ENCODE measurements around the gene GRIP2. TPM values are rescaled to one million over a fixed set of nuclear protein-coding genes. Genes with fewer than 3 reads are reported as not detected.

Gene GRIP2
- total and polyA plus RNA-seq, 9 of the 15 experiments (the other 6 are each of a cell fraction or from before 2014, with no cell fraction given), result 0.01 TPM; not detected in 7

GRCh38 chr3:14574183-14574582 lies 34.0 kb upstream of the GRIP2 start:
- DNase-seq (ENCODE audit: extremely low read depth in 1 of 4, low spot score in 3 of 4) (no peak), FAIRE-seq (no peak), ATAC-seq (no peak)
- Histone ChIP-seq H3K9me3 (replicated peaks; ENCODE audit: control insufficient read depth, insufficient read depth, low read depth, low read length) (no peaks in the 10 kb centered on the region), H3K9me1 (ENCODE audit: control insufficient read depth, insufficient read depth, low read length) (no peaks in the 10 kb centered on the region), H3K4me3 (no peak overlapping the region), H3K36me3 (ENCODE audit: control insufficient read depth, insufficient read depth, low read length) (no peaks in the 10 kb centered on the region), H3K4me2 (ENCODE audit: insufficient read depth, low read length) (no peak overlapping the region), H4K20me1 (replicated peaks; ENCODE audit: control insufficient read depth, insufficient read depth, low read length) (peaks cover 26% of the 10 kb centered on the region), H3K4me1 (replicated peaks in 1 of 2; ENCODE audit: control insufficient read depth in 2 of 2, insufficient read depth in 2 of 2, low read length in 2 of 2) (peaks cover 0 to 4% of the 10 kb centered on the region in 2 experiments; a peak in 1 of 5 replicates), H2AFZ (ENCODE audit: low read depth, low read length) (no peak overlapping the region), H3K9ac (ENCODE audit: insufficient read depth in 1 of 2, low read depth in 2 of 2, low read length in 2 of 2) (no peak overlapping the region), H3K27ac (ENCODE audit: extremely low read depth, low read depth, low read length) (no peak overlapping the region), H3K79me2 (ENCODE audit: control insufficient read depth, insufficient read depth, low read length) (no peaks in the 10 kb centered on the region), H3K27me3 (ENCODE audit: control insufficient read depth in 2 of 2, insufficient read depth in 2 of 2, low read length in 2 of 2) (peaks cover 63 to 92% of the 10 kb centered on the region in 2 experiments)
- intact Hi-C loops (cut with micrococcal nuclease), result no loop called here
- POLR2A ChIA-PET, result interaction anchor here (0.6 to 0.7 kb wide), 2 partner anchors 16 to 73 kb away, joined by 3 to 5 read pairs; no protein-coding TSS in a partner anchor
- WGBS (ENCODE audit: insufficient coverage, low coverage, missing lambda C conversion rate), result 18% methylated on average over 27 of the region's 27 CpGs
- TF ChIP-seq HLTF (IDR thresholded peaks at IDR 0.05), result no peak
- TF ChIP-seq RBFOX2 (IDR thresholded peaks at IDR 0.05; ENCODE audit: low read depth, low read length), result no peak
- TF ChIP-seq MEF2A (IDR thresholded peaks at IDR 0.05; ENCODE audit: control insufficient read depth, low read depth, low read length), result no peak
- no peak for TF ChIP-seq LARP7 (IDR thresholded peaks at IDR 0.05)
- TF ChIP-seq EGR1 (conservative IDR thresholded peaks at IDR 0.05), result no peak
- TF ChIP-seq POLR3G (IDR thresholded peaks at IDR 0.05; ENCODE audit: extremely low read depth, insufficient read length, insufficient replicate concordance), result no peak
- TF ChIP-seq ZFP1 (CRISPR knock-in tag; IDR thresholded peaks at IDR 0.05), result no peak
- TF ChIP-seq ARID2 (IDR thresholded peaks at IDR 0.05), result no peak
- TF ChIP-seq MYBL2 (IDR thresholded peaks at IDR 0.05; ENCODE audit: low read depth), result no peak
- no peak for TF ChIP-seq MYBL2 (CRISPR knock-in tag; IDR thresholded peaks at IDR 0.05; ENCODE audit: borderline replicate concordance)
- no peak for TF ChIP-seq RBM25 (IDR thresholded peaks at IDR 0.05; ENCODE audit: low read depth, low read length, severe bottlenecking)
- no peak for TF ChIP-seq STAT6 (CRISPR knock-in tag; IDR thresholded peaks at IDR 0.05)
- TF ChIP-seq RAD51 (IDR thresholded peaks at IDR 0.05; ENCODE audit: borderline replicate concordance, low read depth), result no peak
- TF ChIP-seq KDM2B (CRISPR knock-in tag; IDR thresholded peaks at IDR 0.05), result no peak
- TF ChIP-seq CSDE1 (IDR thresholded peaks at IDR 0.05), result no peak
- TF ChIP-seq ZNF639 (CRISPR knock-in tag; conservative IDR thresholded peaks at IDR 0.05 in 1 of 2, IDR thresholded peaks at IDR 0.05 in 1 of 2), result no peak
- TF ChIP-seq HDAC3 (IDR thresholded peaks at IDR 0.05; ENCODE audit: borderline replicate concordance, partially characterized antibody), result no peak
- BruUV-seq (replicated peaks), result no TSS peak
- CTCF ChIA-PET (ENCODE audit: low intra/inter-chr PET ratio), result no interaction called here
- in situ Hi-C loops (cut with MboI), result no loop called here

Data from K562 (cell line).